ENCODE data around the gene B4GALT5. TPM values are rescaled to one million over a fixed set of nuclear protein-coding genes. Genes with fewer than 3 reads are reported as not detected.
A peak's percentile ranks its signal among the peaks of the same experiment; 100 is the strongest.

B4GALT5 gene
- total RNA-seq, 1 experiment from 2014 or later, result 92.5 TPM

- Histone ChIP-seq H3K4me3 (replicated peaks in 1 of 2; ENCODE audit: low read depth in 1 of 2, low read length in 2 of 2) (no peak overlapping the region), H3K4me2 (ENCODE audit: low read length) (peak overlapping the region; percentile 60; the same call in 1 of the 2 replicates), H3K27ac (ENCODE audit: low read depth, low read length) (no peak overlapping the region), H3K79me2 (ENCODE audit: insufficient read depth, low read length) (no peaks in the 10 kb centered on the region), H3K9ac (ENCODE audit: low read length) (no peak overlapping the region), H3K36me3 (ENCODE audit: control insufficient read depth in 1 of 2, insufficient read depth in 2 of 2, low read length in 2 of 2) (no peaks in the 10 kb centered on the region), H3K9me2 (ENCODE audit: insufficient read depth) (no peaks in the 10 kb centered on the region), H4K20me1 (ENCODE audit: insufficient read depth) (no peaks in the 10 kb centered on the region), H2AFZ (ENCODE audit: low read depth, low read length, poor library complexity, severe bottlenecking) (no peak overlapping the region), H3K4me1 (ENCODE audit: control insufficient read depth in 1 of 2, insufficient read depth in 2 of 2, low read length in 2 of 2) (peaks cover 7 to 17% of the 10 kb centered on the region in 2 experiments), H3K9me3 (ENCODE audit: control insufficient read depth in 1 of 2, insufficient read depth in 1 of 2, low read depth in 1 of 2, low read length in 2 of 2) (peaks cover 0 to 7% of the 10 kb centered on the region in 2 experiments; a peak in 1 of 4 replicates), H3K27me3 (ENCODE audit: insufficient read depth, low read length) (no peaks in the 10 kb centered on the region)
- ATAC-seq (no peak), DNase-seq (ENCODE audit: low read depth, low spot score) (no peak)
- ChIA-PET CTCF (no interaction called here), RAD21 (ENCODE audit: low non-redundant PET in 1 of 2, low total read pairs in 2 of 2, uncharacterized antibody in 2 of 2, unreplicated experiment in 2 of 2) (no interaction called here), POLR2A (no interaction called here)
- intact Hi-C loops (cut with micrococcal nuclease), result no loop called here
- no TSS peak for BruUV-seq (replicated peaks)
- TF ChIP-seq CEBPB (IDR thresholded peaks at IDR 0.05; ENCODE audit: low read depth), result peak; percentile 35; the same call in 1 of the 2 replicates
- no peak for TF ChIP-seq SRF (IDR thresholded peaks at IDR 0.05; ENCODE audit: low read depth)
- no peak for TF ChIP-seq EZH2phosphoT487 (IDR thresholded peaks at IDR 0.05; ENCODE audit: borderline replicate concordance)
- no peak for TF ChIP-seq ELF1 (IDR thresholded peaks at IDR 0.05; ENCODE audit: borderline replicate concordance, low read depth)
- no peak for TF ChIP-seq ZNF274 (IDR thresholded peaks at IDR 0.05; ENCODE audit: low read depth, low read length)
These were observed 129.0 kb downstream of the B4GALT5 start for GRCh38 chr20:49584418-49585382.

GRCh38 chr20:49583669-49584417 lies 129.8 kb downstream of the B4GALT5 start:
- no peaks in the 10 kb centered on the region for H4K20me1 ChIP-seq (ENCODE audit: insufficient read depth)
- H3K36me3 ChIP-seq (ENCODE audit: control insufficient read depth in 1 of 2, insufficient read depth in 2 of 2, low read length in 2 of 2), result no peaks in the 10 kb centered on the region
- ATAC-seq (peak; percentile 65), DNase-seq (ENCODE audit: low read depth, low spot score) (no peak)
- H3K9me3 ChIP-seq (ENCODE audit: control insufficient read depth in 1 of 2, insufficient read depth in 1 of 2, low read depth in 1 of 2, low read length in 2 of 2), result peaks cover 0 to 7% of the 10 kb centered on the region in 2 experiments; a peak in 1 of 4 replicates
- H3K9me2 ChIP-seq (ENCODE audit: insufficient read depth), result no peaks in the 10 kb centered on the region
- RAD21 ChIA-PET (ENCODE audit: low non-redundant PET in 1 of 2, low total read pairs in 2 of 2, uncharacterized antibody in 2 of 2, unreplicated experiment in 2 of 2), result no interaction called here
- no peaks in the 10 kb centered on the region for H3K79me2 ChIP-seq (ENCODE audit: insufficient read depth, low read length)
- peak overlapping the region; percentile 60 for H3K4me2 ChIP-seq (ENCODE audit: low read length)
- peaks cover 7 to 17% of the 10 kb centered on the region in 2 experiments for H3K4me1 ChIP-seq (ENCODE audit: control insufficient read depth in 1 of 2, insufficient read depth in 2 of 2, low read length in 2 of 2)
- no peak overlapping the region for H2AFZ ChIP-seq (ENCODE audit: low read depth, low read length, poor library complexity, severe bottlenecking)
- no peak overlapping the region for H3K4me3 ChIP-seq (replicated peaks in 1 of 2; ENCODE audit: low read depth in 1 of 2, low read length in 2 of 2)
- no peaks in the 10 kb centered on the region for H3K27me3 ChIP-seq (ENCODE audit: insufficient read depth, low read length)
- CTCF ChIA-PET, result no interaction called here
- POLR2A ChIA-PET, result no interaction called here
- no TSS peak for BruUV-seq (replicated peaks)
- no peak overlapping the region for H3K27ac ChIP-seq (ENCODE audit: low read depth, low read length)
- H3K9ac ChIP-seq (ENCODE audit: low read length), result no peak overlapping the region
- intact Hi-C loops (cut with micrococcal nuclease), result no loop called here
- TF ChIP-seq ATF3 (IDR thresholded peaks at IDR 0.05) (no peak), ZBTB33 (IDR thresholded peaks at IDR 0.05; ENCODE audit: extremely low read depth, insufficient replicate concordance, low read length) (no peak), EZH2phosphoT487 (IDR thresholded peaks at IDR 0.05; ENCODE audit: borderline replicate concordance) (no peak), REST (IDR thresholded peaks at IDR 0.05; ENCODE audit: low read depth) (no peak), ZFX (IDR thresholded peaks at IDR 0.05) (no peak), SIN3A (IDR thresholded peaks at IDR 0.05; ENCODE audit: low read depth) (no peak), EZH2 (IDR thresholded peaks at IDR 0.05) (no peak)
